HG03558 (cell line): ENCODE results near the gene HSD11B1.
"Not testable (repeated sequence)": the region's sequence is repeated elsewhere in the genome, so short reads cannot be mapped to it uniquely, and the experiment has no call there.

ENCODE experiments used
- ATAC-seq: cut with Tn5 transposase; IDR thresholded peaks from one replicate; pipeline ENCODE4 v1.9.1; 2021; ENCODE audit warnings: moderate number of reproducible peaks; ENCODE audit not compliant: unreplicated experiment; ENCODE audit errors: extremely low read depth

Gene HSD11B1

GRCh38 chr1:209689477-209689876 is 15.2 kb upstream of the HSD11B1 start:
- ATAC-seq, result no peak

GRCh38 chr1:209691237-209691636 is 13.4 kb upstream of the HSD11B1 start:
- no peak for ATAC-seq

GRCh38 chr1:209692296-209692695 is 12.3 kb upstream of the HSD11B1 start:
- ATAC-seq, result no peak

GRCh38 chr1:209692745-209693504 is 11.7 kb upstream of the HSD11B1 start:
- ATAC-seq, result peak; percentile 53

- ATAC-seq, result no peak
Measured at GRCh38 chr1:209696673-209697072, 8.0 kb upstream of the HSD11B1 start.

- no peak for ATAC-seq
Measured at GRCh38 chr1:209697126-209697525, 7.5 kb upstream of the HSD11B1 start.

GRCh38 chr1:209700686-209701085 is 4.0 kb upstream of the HSD11B1 start:
- not testable (repeated sequence) for ATAC-seq

- no peak for ATAC-seq
Measured at GRCh38 chr1:209702832-209703231, 1.8 kb upstream of the HSD11B1 start.

GRCh38 chr1:209703834-209704504 is 677 bp upstream of the HSD11B1 start:
- no peak for ATAC-seq

- no peak for ATAC-seq
Measured at GRCh38 chr1:209705033-209705598, 470 bp downstream of the HSD11B1 start.

GRCh38 chr1:209706622-209707021 is 2.0 kb downstream of the HSD11B1 start:
- no peak for ATAC-seq

GRCh38 chr1:209707308-209707707 is 2.7 kb downstream of the HSD11B1 start:
- no peak for ATAC-seq

- ATAC-seq, result no peak
Measured at GRCh38 chr1:209708297-209708696, 3.7 kb downstream of the HSD11B1 start.

- ATAC-seq, result no peak
Measured at GRCh38 chr1:209710093-209710492, 5.4 kb downstream of the HSD11B1 start.

- no peak for ATAC-seq
Measured at GRCh38 chr1:209710847-209711246, 6.2 kb downstream of the HSD11B1 start.

GRCh38 chr1:209714338-209714737 is 9.7 kb downstream of the HSD11B1 start:
- no peak for ATAC-seq

GRCh38 chr1:209715314-209715713 is 10.7 kb downstream of the HSD11B1 start:
- ATAC-seq, result no peak

- no peak for ATAC-seq
Measured at GRCh38 chr1:209717818-209718217, 13.2 kb downstream of the HSD11B1 start.

GRCh38 chr1:209720326-209720725 is 15.7 kb downstream of the HSD11B1 start:
- no peak for ATAC-seq

GRCh38 chr1:209720826-209721225 is 16.2 kb downstream of the HSD11B1 start:
- no peak for ATAC-seq

- ATAC-seq, result no peak
Measured at GRCh38 chr1:209721323-209721722, 16.7 kb downstream of the HSD11B1 start.
